RKO (cell line): ENCODE measurements around the gene NEU1.
"Not testable (repeated sequence)": the region's sequence is repeated elsewhere in the genome, so short reads cannot be mapped to it uniquely, and the experiment has no call there.

ENCODE experiments used
- DNase-seq: peaks from one replicate; pipeline ENCODE4 v3.0.0-alpha.2; 2016; ENCODE audit warnings: low spot score

NEU1 gene

GRCh38 chr6:31838968-31839367 lies 23.7 kb downstream of the NEU1 start:
- no peak for DNase-seq

- DNase-seq: not testable (repeated sequence)
Measured at GRCh38 chr6:31838114-31838553, 24.5 kb downstream of the NEU1 start.

GRCh38 chr6:31837369-31838113 lies 25.1 kb downstream of the NEU1 start:
- no peak for DNase-seq

- peak; percentile 77 for DNase-seq
Measured at GRCh38 chr6:31836474-31837368, 25.9 kb downstream of the NEU1 start.

GRCh38 chr6:31836047-31836473 lies 26.6 kb downstream of the NEU1 start:
- DNase-seq: no peak

- DNase-seq: peak; percentile 92
Measured at GRCh38 chr6:31834367-31835250, 28.0 kb downstream of the NEU1 start.

- DNase-seq: no peak
Measured at GRCh38 chr6:31831350-31832215, 31.0 kb downstream of the NEU1 start.

GRCh38 chr6:31830886-31831335 lies 31.7 kb downstream of the NEU1 start:
- no peak for DNase-seq

- peak; percentile 79 for DNase-seq
Measured at GRCh38 chr6:31829633-31830283, 32.9 kb downstream of the NEU1 start.

- DNase-seq: peak; percentile 100
Measured at GRCh38 chr6:31827286-31828079, 35.1 kb downstream of the NEU1 start, which contains the start of gene HSPA1B. Gene HSPA1B (plus strand): TSS chr6:31827738. CDS start chr6:31827951, 213 bp downstream.

- peak; percentile 86 for DNase-seq
Measured at GRCh38 chr6:31826793-31827285, 35.8 kb downstream of the NEU1 start.

GRCh38 chr6:31825553-31825952 lies 37.1 kb downstream of the NEU1 start:
- DNase-seq: no peak

GRCh38 chr6:31823592-31824196 lies 38.9 kb downstream of the NEU1 start:
- DNase-seq: not testable (repeated sequence)

GRCh38 chr6:31822036-31822821 lies 40.4 kb downstream of the NEU1 start:
- peak; percentile 89 for DNase-seq

- DNase-seq: peak; percentile 67
Measured at GRCh38 chr6:31821301-31822035, 41.2 kb downstream of the NEU1 start.

GRCh38 chr6:31820399-31820798 lies 42.2 kb downstream of the NEU1 start:
- DNase-seq: not testable (repeated sequence)

GRCh38 chr6:31819871-31820299 lies 42.7 kb downstream of the NEU1 start:
- DNase-seq: no peak
